ENCODE data around the gene COL6A3.
"Not testable (repeated sequence)": the region's sequence is repeated elsewhere in the genome, so short reads cannot be mapped to it uniquely, and the experiment has no call there.

Gene COL6A3

GRCh38 chr2:237315170-237315828, 98.7 kb downstream of the COL6A3 start:
- peak; percentile 84 for DNase-seq

- no peak for DNase-seq
These were observed 99.3 kb downstream of the COL6A3 start for GRCh38 chr2:237314681-237315080.

- no peak for DNase-seq
These were observed 99.8 kb downstream of the COL6A3 start for GRCh38 chr2:237314198-237314597.

DNA sequence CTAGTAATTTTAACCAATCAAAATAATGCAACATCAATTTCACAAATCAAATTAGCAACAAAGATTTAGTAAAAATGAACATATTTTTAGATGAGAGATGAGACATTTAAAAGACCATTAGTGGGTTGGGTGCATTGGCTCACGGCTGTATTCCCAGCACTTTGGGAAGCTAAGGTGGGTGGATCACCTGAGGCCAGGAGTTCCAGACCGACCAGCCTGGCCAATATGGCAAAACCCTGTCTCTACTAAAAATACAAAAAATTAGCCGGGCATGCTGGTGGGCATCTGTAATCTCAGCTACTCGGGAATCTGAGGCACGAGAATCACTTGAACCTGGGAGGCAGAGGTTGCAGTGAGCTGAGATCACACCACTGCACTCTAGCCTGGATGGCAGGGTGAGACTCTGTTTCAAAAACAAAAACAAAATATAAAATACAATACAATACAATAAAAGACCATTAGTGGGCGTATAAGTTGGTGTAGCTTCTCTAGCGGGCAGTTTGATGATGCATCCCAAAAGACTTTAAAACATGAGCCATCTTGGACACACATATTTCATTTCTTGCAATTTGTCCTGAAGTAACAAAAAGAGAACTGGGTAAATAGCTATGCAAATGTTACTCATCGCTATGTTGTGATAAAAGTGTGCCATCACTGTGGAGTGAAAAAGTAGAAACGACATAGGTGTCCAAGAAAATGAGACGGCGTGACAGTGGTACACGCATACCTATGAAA, 101.8 kb downstream of the COL6A3 start:
- no peak for DNase-seq

GRCh38 chr2:237310515-237311114, 103.3 kb downstream of the COL6A3 start:
- no peak for DNase-seq

DNA sequence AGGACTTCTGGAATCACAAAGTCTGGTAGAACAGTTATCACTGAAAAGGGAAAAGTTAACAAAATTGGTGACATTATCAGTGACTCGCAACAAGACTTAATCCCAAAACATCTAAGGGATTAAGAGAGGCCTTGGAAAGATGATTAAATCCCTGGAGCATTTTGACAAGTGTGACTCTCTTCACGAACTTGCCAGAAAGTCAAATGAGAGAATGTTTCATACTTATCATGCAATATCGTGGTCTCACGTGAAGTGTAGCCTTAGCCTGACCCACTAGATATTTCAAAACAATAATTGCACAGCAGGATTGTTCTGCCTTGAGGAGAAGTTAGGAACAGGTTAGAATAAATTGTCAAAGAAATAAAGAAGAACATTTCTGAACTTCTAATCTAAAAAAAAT, 104.5 kb downstream of the COL6A3 start:
- DNase-seq, result no peak

- no peak for DNase-seq
These were observed 105.0 kb downstream of the COL6A3 start for GRCh38 chr2:237309011-237309410.

- DNase-seq, result no peak
These were observed 106.5 kb downstream of the COL6A3 start for GRCh38 chr2:237307474-237307873.

DNA sequence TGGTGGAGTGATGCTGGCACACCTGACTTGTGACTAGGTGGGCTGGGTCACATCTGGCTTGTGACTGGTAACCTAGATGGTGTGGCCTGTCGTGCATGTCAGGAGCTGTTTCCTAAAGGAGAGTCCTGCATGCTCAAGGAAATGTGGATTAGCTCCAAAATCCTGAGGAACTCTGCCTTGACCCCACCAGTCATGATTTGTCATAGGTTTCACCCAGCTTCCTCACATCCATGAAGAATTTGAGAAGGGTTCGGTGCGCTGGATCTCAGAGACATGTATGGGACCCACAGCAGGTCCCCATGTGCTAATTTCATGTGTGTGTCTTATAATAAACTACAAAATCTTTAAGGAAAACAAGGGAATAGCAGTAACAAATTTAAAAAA, 107.2 kb downstream of the COL6A3 start:
- no peak for DNase-seq

- no peak for DNase-seq
These were observed 107.7 kb downstream of the COL6A3 start for GRCh38 chr2:237306083-237306786.

DNA sequence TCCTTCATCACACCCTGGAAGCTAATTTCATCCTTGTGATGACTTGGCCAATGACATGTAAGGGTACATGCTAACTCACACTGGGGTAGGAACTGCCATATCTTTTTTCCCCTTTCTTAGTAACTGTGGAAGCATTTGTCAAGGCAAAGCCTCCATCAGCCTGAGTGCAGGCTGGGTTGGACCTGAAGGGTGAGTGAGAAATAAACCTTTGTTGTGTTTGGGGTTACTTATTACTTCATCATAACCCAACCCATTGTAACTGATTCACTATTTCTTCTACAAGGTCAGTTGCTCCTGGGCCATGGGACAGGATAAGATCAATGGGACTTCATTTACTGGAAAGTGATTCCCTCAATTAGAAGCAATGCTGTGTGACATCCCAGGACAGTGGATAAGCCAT, 108.4 kb downstream of the COL6A3 start:
- DNase-seq, result no peak

DNA sequence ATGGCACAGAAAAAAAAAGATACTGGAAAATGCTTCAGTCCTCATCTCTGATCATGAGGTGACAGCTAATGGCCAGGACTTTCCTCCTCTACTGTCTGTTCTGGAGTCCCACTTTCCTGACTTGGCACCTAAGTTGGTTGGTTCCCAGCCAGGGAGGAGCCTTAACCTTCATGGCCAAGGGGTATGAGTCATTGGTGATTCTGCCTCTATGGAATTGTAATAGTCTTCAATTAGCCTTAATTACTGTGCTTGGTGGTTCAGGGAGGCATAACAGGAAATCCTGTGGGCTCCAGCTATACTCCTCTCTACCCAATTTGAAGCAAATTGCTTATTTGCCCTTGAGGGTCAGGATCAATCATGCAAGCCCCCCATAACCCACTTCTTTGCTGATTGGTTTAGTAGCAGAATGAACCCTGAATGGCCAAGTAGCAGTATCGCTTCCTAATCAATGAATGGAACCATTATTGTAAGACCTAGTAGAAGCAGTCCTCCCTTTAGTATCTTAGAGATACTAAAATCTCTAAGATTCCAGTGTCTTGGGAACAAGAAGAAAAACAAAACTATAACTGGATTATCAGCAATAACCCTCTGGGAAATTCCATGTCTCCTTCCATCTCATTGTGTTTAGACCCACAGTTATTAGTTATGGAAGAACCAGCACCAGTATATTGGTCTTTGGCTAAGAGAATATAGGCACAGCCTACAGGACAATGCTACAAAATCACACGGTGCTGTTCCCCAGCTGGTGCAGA, 109.0 kb downstream of the COL6A3 start:
- no peak for DNase-seq

- DNase-seq, result not testable (repeated sequence)
These were observed 110.7 kb downstream of the COL6A3 start for GRCh38 chr2:237303244-237303643.

GRCh38 chr2:237301595-237301994, 112.4 kb downstream of the COL6A3 start:
- no peak for DNase-seq

DNA sequence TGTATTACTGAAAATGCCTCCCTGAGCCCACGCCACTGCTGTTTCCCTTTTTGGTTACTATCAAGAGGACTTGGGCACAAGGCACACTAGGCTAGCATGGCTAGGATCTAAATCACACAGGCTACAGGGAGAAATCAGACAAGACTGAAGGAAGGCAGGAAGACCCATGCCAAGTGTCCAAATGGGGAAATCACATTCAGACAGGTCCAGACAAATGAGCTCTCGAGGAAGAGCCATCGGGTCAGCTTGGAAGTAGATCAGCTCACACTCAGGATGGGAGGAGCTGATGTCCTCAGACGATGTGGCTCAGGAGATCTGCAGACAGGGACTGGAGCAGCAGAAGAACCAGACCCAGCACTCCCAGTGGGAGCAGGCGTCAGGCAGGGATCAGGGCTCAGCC, 113.2 kb downstream of the COL6A3 start:
- no peak for DNase-seq

DNA sequence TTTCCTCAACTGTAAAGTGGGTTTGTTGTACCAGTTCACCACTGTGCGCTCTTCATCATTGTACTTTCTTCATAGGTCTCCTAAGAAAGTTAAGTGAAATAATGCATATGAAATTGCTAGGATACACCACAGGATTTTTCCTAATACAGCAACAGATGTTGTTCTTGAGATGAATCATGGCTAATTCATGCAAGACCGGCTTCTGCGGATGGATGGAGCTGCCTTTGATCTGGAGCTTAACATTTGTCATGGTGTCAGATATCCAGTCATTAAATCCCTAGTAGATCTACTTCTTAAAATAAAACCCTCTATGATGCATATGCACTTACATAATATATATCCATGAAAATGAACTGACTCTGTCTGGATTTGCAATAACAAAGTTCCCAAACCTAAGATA, 114.1 kb downstream of the COL6A3 start:
- DNase-seq, result no peak

- DNase-seq, result no peak
These were observed 115.5 kb downstream of the COL6A3 start for GRCh38 chr2:237298151-237299118.

DNA sequence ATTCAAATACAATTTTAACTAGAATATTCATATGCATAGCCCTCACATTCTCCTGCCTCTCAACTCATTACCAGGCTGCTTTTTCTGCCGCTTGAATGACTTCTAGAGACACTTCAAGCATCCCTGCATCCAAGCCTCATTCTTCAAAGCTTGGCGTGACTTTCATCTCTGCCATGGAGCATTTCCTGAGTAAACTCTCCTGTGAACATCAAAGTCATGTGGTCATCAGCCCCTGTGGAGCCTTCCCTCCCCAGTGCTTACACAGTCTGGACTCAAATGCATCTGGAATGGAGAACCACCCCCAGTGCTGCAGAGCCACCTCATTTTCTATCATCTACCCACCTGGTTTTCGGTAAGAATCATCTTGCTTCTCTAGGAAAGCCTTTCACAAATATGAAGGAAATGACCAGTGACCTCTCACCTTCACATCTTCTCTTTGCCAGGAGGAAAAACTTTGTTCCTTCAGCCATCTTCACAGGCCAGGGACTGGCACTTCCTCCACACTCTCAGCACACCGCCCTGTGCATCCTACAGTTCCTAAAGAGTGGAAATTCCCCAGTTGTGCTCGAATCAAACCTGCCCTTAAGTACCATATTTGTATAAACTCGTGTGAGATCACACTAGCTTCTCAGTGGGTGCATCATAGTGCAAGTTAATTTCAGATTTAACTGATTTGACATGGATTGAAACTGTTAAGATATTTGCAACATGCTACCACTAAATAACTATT, 116.4 kb downstream of the COL6A3 start:
- peak; percentile 44 for DNase-seq

DNA sequence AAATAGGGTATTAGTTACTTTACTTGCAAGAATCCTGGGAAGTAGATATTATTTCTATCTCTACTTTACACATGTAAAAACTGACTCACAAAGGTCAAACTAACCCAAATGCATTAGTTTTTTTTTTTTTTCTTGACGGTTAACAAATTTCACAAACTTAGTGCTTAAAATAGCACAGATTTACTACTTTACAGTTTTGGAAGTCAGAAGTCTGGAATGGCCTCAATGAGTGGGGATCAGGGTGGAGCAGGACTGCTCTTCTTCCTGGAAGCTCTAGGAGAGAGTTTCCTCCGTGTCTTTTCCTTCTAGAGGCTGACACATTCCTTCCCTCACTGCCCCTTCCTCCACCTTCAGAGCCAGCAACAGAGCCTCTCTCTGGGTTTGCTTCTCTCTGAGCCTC, 117.2 kb downstream of the COL6A3 start:
- no peak for DNase-seq

- DNase-seq, result no peak
These were observed 118.0 kb downstream of the COL6A3 start for GRCh38 chr2:237295889-237296480.

DNA sequence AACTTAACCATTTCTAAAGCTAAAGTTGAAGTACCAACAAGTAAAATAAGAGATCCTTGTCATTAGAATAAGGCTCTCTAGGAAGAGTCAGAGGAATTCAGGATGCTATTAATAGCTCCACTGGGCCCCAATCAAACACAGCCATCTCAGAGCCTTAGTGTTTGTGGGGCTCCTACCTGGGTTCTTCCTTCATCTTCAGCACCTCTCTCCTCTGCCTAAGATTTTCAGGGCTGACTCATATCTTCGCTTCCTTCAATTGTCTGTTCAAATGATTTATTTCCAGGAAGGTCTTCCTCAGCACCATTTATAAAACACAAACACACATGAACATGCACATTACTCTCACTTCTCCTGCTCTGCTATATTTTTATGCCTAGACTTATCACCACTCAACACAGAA, 119.5 kb downstream of the COL6A3 start:
- DNase-seq, result no peak

Measured in eye (tissue), 1 donor.